GDM1 (cell line): ENCODE measurements around the gene HDAC9.

ENCODE experiments used
- DNase-seq: peaks from one replicate; lab custom pipeline; 2025; lab: John Stamatoyannopoulos, UW

The HDAC9 gene

GRCh38 chr7:18593602-18594279, 98.2 kb downstream of the HDAC9 start:
- DNase-seq, result no peak

DNA sequence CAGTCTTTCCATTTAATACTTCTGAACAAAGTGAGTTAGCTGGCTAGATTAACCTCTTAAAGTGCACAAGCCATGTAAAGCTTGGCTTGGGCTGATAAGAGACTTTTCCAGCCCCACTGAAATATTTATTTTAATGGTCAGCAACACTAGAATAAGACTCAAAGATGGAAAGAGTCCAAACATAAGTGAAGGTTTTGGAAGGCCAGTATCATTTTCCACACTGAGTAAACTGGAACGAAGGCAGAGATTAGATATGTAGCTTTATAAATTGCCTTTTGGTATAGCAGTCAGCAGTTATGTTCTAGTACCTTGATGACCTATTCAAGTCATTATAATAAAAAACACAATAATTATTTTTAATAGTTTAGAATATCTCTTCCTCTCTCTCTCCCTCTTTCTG, 102.2 kb downstream of the HDAC9 start:
- no peak for DNase-seq

DNA sequence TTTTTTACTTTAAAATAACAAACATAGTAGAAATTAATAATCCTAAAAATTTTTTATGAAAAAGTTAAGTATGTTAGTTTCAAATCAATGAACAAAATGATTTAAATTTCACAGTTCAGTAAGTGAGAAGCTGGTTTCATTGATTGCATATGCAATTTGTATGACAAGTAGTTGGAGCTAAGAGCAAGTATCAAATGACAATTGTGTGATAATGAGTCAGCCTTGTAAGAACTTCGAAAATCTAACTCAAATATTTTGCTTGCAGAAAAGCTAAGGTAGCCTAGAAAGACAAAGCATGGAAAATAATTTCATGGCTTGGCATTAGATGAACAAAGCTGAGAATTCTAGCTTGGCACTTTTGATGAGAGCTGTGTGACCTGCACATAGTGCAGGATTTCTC, 111.5 kb downstream of the HDAC9 start:
- DNase-seq, result no peak

- DNase-seq, result no peak
These were observed 114.9 kb downstream of the HDAC9 start for GRCh38 chr7:18610331-18610948.

DNA sequence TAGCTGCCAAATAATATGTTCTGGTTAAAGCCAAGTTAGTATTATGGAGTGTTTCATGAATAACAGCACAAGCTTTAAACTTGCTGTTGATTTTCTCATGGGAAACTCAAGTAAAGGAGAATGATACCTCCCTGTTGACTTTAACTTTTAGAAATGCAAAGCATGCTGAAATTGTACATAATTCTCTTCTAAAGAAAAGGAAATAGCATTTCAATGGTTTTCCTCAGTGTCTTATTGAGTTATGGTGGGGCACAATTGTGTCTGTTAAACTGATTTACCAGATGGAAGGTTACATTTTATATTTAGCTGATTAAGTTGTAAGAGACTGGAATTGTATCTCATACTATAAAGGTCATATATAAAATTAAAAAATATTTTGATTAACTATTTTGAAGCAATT, 119.3 kb downstream of the HDAC9 start:
- DNase-seq, result no peak

DNA sequence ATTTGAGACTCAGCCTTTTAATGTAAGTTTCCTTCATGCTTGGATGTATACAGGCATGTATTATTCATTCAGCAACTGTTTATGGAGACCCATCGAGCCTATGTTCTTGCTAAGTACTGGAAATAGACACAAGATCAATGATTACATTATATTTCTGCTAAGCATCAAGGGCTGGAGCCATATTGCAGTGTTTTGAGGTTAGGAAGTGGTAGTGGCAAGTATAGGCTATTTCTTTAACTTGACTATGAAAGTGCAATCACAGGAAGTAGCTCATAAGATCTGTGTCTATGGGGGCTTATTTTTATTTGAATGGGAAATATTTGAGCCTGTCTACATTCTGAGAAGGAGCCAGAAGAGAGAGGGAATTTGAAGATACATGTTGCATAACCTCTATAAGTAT, 123.8 kb downstream of the HDAC9 start:
- DNase-seq, result no peak

DNA sequence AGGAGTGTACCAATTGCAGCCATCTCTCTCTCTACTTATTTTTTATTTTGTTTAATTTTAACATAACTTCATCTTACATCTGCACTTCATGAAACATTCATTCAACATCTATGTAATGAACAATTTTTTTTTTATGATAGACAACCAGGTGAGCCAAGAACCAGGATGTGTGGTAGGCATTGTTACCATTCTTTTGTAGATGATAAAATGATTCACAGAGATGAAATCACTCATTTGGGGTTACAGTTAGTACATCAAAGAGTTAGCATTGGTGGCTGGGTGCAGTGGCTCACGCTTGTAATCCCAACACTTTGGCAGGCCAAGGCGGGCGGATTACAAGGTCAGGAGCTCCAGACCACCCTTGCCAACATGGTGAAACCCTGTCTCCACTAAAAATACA, 127.8 kb downstream of the HDAC9 start:
- DNase-seq, result no peak

- DNase-seq, result no peak
These were observed 128.9 kb downstream of the HDAC9 start for GRCh38 chr7:18624459-18624858.

DNA sequence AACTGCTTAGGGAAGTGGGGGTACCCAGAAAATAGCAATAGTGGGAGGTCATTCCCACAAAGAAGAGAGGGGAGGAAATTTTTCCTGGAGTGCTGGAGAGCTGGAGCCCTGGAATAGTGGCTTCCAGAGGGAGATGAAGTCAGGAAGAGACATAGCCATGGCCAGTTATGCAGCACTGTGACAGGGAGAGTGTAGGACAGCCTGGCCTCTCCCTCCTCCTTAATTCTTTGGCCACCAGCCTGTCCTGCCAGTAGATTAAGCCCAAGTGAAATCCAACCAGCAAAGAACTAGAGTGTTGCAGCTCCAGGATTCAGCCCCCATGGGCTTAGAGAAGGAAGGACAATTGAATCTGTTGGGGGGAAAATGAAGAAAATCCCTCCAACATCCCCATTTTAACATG, 130.5 kb downstream of the HDAC9 start:
- no peak for DNase-seq

DNA sequence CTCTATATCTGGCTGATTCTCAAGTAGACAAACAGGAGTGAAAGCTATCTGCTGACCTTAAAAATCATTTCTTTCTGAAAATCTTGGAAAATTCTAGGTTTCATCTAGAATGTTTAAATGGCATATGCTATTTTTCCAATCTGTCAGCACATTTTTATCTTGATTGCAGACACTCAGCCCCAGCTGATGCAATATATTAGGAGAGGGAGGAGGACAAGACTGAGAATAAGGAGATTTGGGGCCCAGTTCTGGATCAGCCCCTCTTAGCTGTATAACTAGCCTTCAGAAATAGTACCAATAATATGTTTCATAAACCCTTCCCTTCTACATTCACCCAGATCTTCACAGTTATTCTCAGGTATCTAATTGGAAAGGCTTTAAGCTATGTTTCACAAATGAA, 131.2 kb downstream of the HDAC9 start:
- DNase-seq, result no peak

- no peak for DNase-seq
These were observed 142.0 kb downstream of the HDAC9 start for GRCh38 chr7:18637516-18637915.

DNA sequence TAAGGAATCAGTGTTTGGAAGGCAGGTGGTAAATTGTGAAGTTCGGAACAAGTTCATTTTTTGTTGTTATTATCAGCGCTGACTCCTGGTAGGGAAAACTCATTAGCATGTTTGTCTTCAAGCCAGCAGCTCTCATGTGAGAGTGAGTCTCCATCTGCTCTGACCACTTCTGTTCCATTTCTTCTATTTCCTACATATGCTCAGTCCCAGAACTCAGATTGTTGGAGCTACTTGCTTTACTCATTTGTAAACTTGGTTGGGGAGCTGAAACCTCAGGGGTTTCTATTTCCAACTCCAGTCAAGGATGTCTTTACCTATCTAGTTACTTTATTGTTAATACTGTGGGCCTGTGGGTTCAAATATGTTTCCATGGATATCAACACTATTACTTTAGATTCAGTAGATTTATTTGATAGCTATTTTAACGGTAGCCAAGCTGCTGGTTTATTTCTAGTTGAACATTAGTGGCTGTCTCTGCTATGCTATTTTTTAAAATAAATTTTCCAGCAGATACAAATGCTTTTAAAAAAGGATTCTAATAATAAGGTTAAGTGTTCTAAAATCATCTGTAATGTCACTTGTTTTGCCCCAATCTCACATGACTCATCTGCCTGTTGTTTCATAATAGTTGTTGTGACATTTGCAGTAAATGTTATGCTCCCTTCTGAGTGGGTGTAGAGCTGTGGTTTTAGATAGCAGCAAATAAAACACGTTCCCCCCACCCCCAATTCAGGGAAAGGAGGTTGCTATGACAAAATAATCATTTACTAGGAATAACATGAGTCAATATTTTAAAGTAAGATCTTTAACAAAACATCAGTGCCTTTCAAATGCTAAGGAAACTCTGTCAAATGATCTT, 143.3 kb downstream of the HDAC9 start:
- no peak for DNase-seq

DNA sequence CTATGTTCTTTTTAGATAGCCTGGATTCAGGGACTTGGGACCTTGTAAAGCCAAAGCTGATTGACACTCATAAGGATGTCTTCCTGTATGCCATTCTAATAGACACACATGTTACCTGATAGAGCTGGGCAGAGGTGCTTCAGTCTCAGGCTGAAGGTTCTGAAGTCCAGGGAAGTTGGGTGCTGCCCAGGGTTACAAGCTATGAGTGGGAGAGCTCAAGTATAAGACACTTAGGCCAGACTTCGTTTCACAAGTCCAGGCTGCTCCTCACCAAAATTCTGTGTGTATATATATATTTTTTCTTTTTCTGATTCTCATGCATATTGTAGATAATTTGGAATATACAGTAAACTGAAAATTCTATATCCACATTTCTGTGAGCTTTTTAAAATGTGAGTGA, 144.2 kb downstream of the HDAC9 start:
- no peak for DNase-seq

DNA sequence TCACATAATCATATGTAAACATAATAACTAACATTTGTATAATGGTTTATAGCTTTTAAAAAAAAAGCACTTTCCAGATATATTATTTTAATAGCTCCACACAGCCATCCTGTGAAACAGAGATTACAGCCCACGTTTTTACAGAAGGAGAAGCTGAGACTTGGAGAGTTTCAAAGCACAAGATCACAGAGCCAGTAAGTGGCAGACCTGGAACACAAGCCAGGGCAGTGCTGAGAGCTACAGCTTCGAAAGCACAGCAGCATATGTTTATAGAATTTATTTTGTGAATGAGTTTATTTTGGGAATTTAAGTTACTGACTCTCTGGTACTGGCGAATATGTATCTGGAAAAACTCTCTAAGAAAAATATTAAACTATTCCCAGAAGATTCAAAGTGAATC, 149.4 kb downstream of the HDAC9 start:
- DNase-seq, result no peak

GRCh38 chr7:18647582-18647981, 152.0 kb downstream of the HDAC9 start:
- DNase-seq, result no peak

- no peak for DNase-seq
These were observed 153.6 kb downstream of the HDAC9 start for GRCh38 chr7:18648849-18649758.

DNA sequence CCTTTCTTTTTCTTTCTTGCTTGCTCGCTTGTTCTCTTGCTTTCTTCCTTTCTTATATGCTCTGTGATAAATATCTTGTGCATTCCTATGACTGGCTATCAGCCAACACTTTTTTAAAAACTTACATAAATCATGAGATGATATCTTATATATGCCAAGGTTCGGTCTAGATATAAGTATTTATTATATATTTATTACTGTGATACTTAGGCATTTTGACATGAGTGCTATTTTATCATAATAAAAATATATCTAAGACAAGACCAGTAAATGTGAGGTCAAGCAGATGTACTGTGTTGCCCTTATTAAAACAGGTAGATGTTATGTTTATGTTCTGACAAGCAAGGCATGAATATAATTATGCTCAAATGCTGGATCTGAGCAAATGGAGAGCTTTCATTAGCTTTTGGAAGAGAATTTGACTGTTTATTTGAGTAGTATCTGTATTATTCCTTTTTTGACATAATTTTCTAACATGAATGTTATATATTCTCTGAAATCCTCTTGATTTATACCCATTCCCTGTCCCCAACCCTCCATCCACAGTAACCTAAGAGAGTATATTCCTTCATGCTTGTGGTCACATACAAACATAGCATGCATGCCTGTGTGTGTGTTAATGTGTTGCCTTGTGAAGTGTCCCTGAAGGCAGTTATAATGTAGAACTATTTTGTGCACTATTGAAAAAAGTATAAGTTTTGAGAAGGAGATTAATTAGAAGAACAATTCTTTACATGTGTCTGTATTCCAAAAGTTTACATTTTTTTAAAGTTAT, 158.0 kb downstream of the HDAC9 start:
- DNase-seq, result no peak

GRCh38 chr7:18654709-18655108, 159.2 kb downstream of the HDAC9 start:
- no peak for DNase-seq

DNA sequence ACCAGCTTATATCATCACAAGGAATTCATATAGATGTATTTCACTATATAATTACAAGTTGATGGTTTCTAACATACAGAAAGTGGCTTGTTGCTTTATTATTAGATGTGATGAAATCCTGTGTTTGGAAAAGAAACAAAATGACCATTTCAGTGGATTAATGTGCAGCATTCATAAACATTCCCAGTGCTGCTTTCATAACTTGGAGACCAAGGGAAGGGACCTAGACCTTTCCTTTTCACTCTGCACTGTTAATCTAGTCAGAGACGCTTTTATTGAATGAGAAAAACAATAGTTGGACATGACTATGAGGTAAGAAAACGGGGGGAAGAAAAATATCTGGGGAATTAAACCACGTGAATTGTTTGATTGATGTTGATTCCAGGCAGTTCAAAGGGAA, 160.0 kb downstream of the HDAC9 start:
- DNase-seq, result no peak

- no peak for DNase-seq
These were observed 160.4 kb downstream of the HDAC9 start for GRCh38 chr7:18655912-18656311.

DNA sequence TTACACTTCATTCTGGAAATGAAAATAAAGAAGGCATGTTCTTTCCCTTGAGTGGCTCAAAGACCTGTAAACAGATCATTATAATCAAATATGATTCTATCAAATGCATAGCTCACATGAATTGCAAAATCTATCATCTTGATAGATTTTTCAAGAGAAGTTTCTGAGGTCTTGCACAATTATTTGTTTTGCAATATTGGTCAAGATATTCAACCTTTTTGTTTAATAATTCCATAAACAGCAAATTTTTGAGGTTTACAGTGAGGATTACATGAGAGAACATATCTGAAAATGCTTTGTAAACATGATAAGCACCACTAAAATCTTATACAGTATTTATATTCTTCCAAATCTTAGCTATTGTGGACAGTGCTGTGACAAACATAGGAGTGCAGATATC, 160.8 kb downstream of the HDAC9 start:
- DNase-seq, result no peak
